ENCODE measurements around the gene TNFRSF25. TPM values are rescaled to one million over a fixed set of nuclear protein-coding genes. Genes with fewer than 3 reads are reported as not detected.

Gene TNFRSF25
- total RNA-seq, 1 donor from 2014 or later, result 10.0 TPM

GRCh38 chr1:6472391-6472790 lies 6.4 kb upstream of the TNFRSF25 start:
- peak overlapping the region; percentile 47 for H3K27ac ChIP-seq
- intact Hi-C loops (cut with DNase I), result no loop called here
- no peaks in the 10 kb centered on the region for H3K4me1 ChIP-seq
- H3K4me3 ChIP-seq, result no peak overlapping the region
- no peaks in the 10 kb centered on the region for H3K27me3 ChIP-seq
- ATAC-seq (peak; percentile 3), DNase-seq (no peak)
- H3K9me3 ChIP-seq, result no peaks in the 10 kb centered on the region
- TF ChIP-seq, protein P1, sequence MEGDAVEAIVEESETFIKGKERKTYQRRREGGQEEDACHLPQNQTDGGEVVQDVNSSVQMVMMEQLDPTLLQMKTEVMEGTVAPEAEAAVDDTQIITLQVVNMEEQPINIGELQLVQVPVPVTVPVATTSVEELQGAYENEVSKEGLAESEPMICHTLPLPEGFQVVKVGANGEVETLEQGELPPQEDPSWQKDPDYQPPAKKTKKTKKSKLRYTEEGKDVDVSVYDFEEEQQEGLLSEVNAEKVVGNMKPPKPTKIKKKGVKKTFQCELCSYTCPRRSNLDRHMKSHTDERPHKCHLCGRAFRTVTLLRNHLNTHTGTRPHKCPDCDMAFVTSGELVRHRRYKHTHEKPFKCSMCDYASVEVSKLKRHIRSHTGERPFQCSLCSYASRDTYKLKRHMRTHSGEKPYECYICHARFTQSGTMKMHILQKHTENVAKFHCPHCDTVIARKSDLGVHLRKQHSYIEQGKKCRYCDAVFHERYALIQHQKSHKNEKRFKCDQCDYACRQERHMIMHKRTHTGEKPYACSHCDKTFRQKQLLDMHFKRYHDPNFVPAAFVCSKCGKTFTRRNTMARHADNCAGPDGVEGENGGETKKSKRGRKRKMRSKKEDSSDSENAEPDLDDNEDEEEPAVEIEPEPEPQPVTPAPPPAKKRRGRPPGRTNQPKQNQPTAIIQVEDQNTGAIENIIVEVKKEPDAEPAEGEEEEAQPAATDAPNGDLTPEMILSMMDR (IDR thresholded peaks at IDR 0.05), result peak; percentile 14
- no peaks in the 10 kb centered on the region for H3K36me3 ChIP-seq

DNA sequence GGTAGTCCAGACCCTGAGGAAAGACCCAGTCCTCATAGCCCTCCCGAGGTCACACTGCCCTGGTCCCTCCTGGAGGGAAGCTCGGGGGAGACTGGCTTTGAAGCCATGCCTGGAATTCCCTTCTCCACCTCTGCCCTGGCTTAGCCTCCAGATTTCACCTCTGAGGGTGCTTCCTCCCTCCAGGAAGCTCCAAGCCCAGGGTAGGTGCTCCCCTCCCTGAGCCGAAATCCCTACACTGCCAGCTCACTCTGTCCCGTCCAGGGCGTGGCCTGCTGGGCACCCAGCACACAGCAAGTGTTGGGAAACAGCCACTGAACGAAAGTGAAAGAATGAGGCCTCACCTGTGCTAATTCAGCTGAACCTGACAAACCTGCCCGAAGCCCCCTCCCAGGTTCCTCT lies 6.0 kb upstream of the TNFRSF25 start:
- H3K36me3 ChIP-seq, result no peaks in the 10 kb centered on the region
- intact Hi-C loops (cut with DNase I), result no loop called here
- H3K4me1 ChIP-seq, result no peaks in the 10 kb centered on the region
- H3K27ac ChIP-seq, result peak overlapping the region; percentile 47
- H3K4me3 ChIP-seq, result no peak overlapping the region
- TF ChIP-seq, protein P1 (IDR thresholded peaks at IDR 0.05), result no peak
- no peaks in the 10 kb centered on the region for H3K9me3 ChIP-seq
- peak; percentile 81 for ATAC-seq
- peak; percentile 87 for DNase-seq
- no peaks in the 10 kb centered on the region for H3K27me3 ChIP-seq

DNA sequence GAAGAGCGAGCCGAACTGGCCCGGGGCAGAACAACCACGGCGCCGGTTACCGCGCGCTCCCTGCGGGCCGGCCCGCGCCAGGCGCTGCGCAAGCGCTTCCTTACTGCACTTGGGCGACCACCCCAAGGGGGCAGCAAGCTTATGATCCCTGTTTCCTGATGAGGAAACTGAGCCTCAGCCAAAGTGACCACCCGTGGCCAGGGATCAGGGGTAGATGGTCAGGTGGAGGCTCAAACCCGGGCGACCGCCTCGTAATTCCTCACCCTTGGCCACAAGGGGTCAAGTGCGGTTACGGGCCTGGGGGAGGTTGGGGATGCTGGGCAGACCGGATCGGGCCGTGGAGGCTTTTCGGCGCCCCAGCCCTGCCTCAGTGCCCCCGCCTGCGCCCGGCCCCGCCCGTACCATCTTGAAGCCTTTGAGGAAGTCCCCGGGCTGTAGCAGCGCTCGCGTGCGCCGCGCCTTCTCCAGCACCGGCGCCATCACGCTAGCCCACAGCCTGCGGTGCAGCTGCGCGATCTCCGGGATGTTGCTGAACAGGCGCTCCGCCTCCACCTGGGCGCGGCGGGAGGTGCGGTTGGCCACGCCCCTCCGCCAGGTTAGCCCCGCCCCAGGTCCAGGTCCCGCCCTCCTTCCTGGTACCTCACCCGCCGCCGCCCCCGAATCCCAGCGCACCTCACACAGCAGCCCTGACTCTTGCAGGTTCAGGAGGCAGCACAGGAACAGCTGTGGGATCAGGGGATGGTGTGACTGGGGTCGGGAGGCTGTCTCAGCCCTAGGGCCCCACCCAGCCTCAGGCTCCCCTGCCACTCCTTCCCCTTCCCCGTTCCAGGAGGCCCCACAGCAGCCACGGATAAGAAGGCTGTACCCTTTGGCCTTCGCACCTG lies 5.4 kb upstream of the TNFRSF25 start:
- ATAC-seq (no peak), DNase-seq (no peak)
- H3K4me1 ChIP-seq, result no peaks in the 10 kb centered on the region
- H3K4me3 ChIP-seq, result no peak overlapping the region
- no peaks in the 10 kb centered on the region for H3K36me3 ChIP-seq
- no peaks in the 10 kb centered on the region for H3K27me3 ChIP-seq
- TF ChIP-seq, protein P1 (IDR thresholded peaks at IDR 0.05), result no peak
- peak overlapping the region; percentile 47 for H3K27ac ChIP-seq
- no peaks in the 10 kb centered on the region for H3K9me3 ChIP-seq
- intact Hi-C loops (cut with DNase I), result no loop called here

- Histone ChIP-seq H3K4me1 (no peaks in the 10 kb centered on the region), H3K36me3 (no peaks in the 10 kb centered on the region), H3K27me3 (no peaks in the 10 kb centered on the region), H3K9me3 (no peaks in the 10 kb centered on the region), H3K27ac (no peak overlapping the region), H3K4me3 (no peak overlapping the region)
- DNase-seq (no peak), ATAC-seq (no peak)
- TF ChIP-seq, protein P1 (IDR thresholded peaks at IDR 0.05), result no peak
- intact Hi-C loops (cut with DNase I), result no loop called here
Observed at GRCh38 chr1:6470132-6471085, 4.4 kb upstream of the TNFRSF25 start.

- no peaks in the 10 kb centered on the region for H3K4me1 ChIP-seq
- no peak for DNase-seq
- H3K4me3 ChIP-seq, result no peak overlapping the region
- H3K27ac ChIP-seq, result no peak overlapping the region
- no peak for ATAC-seq
- TF ChIP-seq, protein P1 (IDR thresholded peaks at IDR 0.05), result no peak
- no peaks in the 10 kb centered on the region for H3K36me3 ChIP-seq
- no peaks in the 10 kb centered on the region for H3K27me3 ChIP-seq
- no peaks in the 10 kb centered on the region for H3K9me3 ChIP-seq
- intact Hi-C loops (cut with DNase I), result no loop called here
Observed at GRCh38 chr1:6468729-6469461, 2.9 kb upstream of the TNFRSF25 start.

All from upper lobe of right lung (tissue), 1 donor.